ENCODE results near the gene CTRB1.

Gene CTRB1

GRCh38 chr16:75273054-75273925, 54.5 kb downstream of the CTRB1 start:
- no peak for DNase-seq

All from inflammatory macrophage treated with lipopolysaccharide for 4 hours (primary cell).